H1 (cell line): Measurements from ENCODE around the gene OPN1SW. TPM values are rescaled to one million over a fixed set of nuclear protein-coding genes. Genes with fewer than 3 reads are reported as not detected.

Source experiments
- CTCF ChIA-PET: fragments of 300-600 bp; sonication (Branson Sonifier 250); formaldehyde crosslinking; loops from one replicate; lab custom pipeline; 2021; ENCODE audit not compliant: partially characterized antibody; lab: Charles Lee
- POLR2A ChIA-PET: fragments of 300-600 bp; sonication (Branson Sonifier 250); formaldehyde crosslinking; loops from one replicate; lab custom pipeline; 2021; ENCODE audit warnings: inconsistent platforms; ENCODE audit not compliant: partially characterized antibody; lab: Charles Lee
- DNase-seq, 2 experiments: peaks; one replicate each; pipeline versions ENCODE4 v3.0.0 to v3.0.0-alpha.2; 2010 to 2022; ENCODE audit warnings: low spot score in 2 of 2, low read depth in 1 of 2, mixed read lengths in 1 of 2
- FAIRE-seq: peaks from 2 replicates; lab custom pipeline; 2011; peaks lifted over from hg19 to GRCh38; lab: Jason Lieb, UNC
- H2AFZ ChIP-seq: 2 replicates; pipeline ENCODE4 v1.8.1; 2012; ENCODE audit warnings: low read length, inconsistent platforms
- H2AK5ac ChIP-seq: 2 replicates; pipeline ENCODE4 v1.6.1; 2013; ENCODE audit warnings: low read depth, low read length
- H2BK120ac ChIP-seq: replicated peaks from 2 replicates; pipeline ENCODE3; 2013; ENCODE audit warnings: low read depth, low read length, inconsistent platforms
- H2BK12ac ChIP-seq: 2 replicates; pipeline ENCODE4 v1.6.1; 2013; ENCODE audit warnings: low read depth, low read length
- H2BK15ac ChIP-seq: 2 replicates; pipeline ENCODE4 v1.6.1; 2013; ENCODE audit warnings: low read length
- H2BK20ac ChIP-seq: 2 replicates; pipeline ENCODE4 v1.6.1; 2013; ENCODE audit warnings: low read length
- H2BK5ac ChIP-seq: 2 replicates; pipeline ENCODE4 v1.6.1; 2013; ENCODE audit warnings: low read depth, low read length
- H3K14ac ChIP-seq: 2 replicates; pipeline ENCODE4 v1.6.1; 2013; ENCODE audit warnings: inconsistent platforms; ENCODE audit not compliant: insufficient read length
- H3K18ac ChIP-seq: 2 replicates; pipeline ENCODE4 v1.6.1; 2013; ENCODE audit warnings: low read length; ENCODE audit errors: extremely low read depth
- H3K23ac ChIP-seq: 2 replicates; pipeline ENCODE4 v1.6.1; 2013; ENCODE audit warnings: inconsistent platforms; ENCODE audit not compliant: insufficient read length
- H3K23me2 ChIP-seq: 2 replicates; pipeline ENCODE4 v1.6.1; 2013; ENCODE audit warnings: low read depth, low read length
- H3K27ac ChIP-seq: 2 replicates; pipeline ENCODE4 v1.6.1; 2011; ENCODE audit warnings: low read depth, low read length, inconsistent platforms
- H3K27me3 ChIP-seq, 4 experiments: replicated peaks in 1 of 4; 1 replicate in 1 of 4; 2 replicates in 3 of 4; pipeline versions ENCODE4 v1.6.1 to v1.8.1; 2011 to 2013; ENCODE audit warnings: low read length in 3 of 4, mild to moderate bottlenecking in 3 of 4, inconsistent platforms in 2 of 4, mixed read lengths in 2 of 4, moderate library complexity in 1 of 4; ENCODE audit not compliant: control insufficient read depth in 3 of 4, insufficient read depth in 3 of 4; ENCODE audit errors: extremely low read depth in 1 of 4
- H3K36me3 ChIP-seq, 4 experiments: 2 replicates each; pipeline versions ENCODE4 v1.6.1 to v1.8.1; 2011 to 2013; ENCODE audit warnings: mild to moderate bottlenecking in 4 of 4, low read length in 3 of 4, moderate library complexity in 2 of 4, control low read depth in 1 of 4, inconsistent platforms in 1 of 4; ENCODE audit not compliant: insufficient read depth in 4 of 4, control insufficient read depth in 2 of 4
- H3K4ac ChIP-seq: replicated peaks from 2 replicates; pipeline ENCODE3; 2013; ENCODE audit warnings: low read length, low read depth, mixed read lengths, inconsistent platforms; ENCODE audit not compliant: insufficient read length
- H3K4me1 ChIP-seq, 4 experiments: replicated peaks in 1 of 4; 1 replicate in 1 of 4; 2 replicates in 3 of 4; pipeline versions ENCODE4 v1.6.1 to v1.8.1; 2011 to 2013; ENCODE audit warnings: low read length in 3 of 4, inconsistent platforms in 2 of 4, mixed read lengths in 1 of 4; ENCODE audit not compliant: insufficient read depth in 4 of 4, control insufficient read depth in 3 of 4
- H3K4me2 ChIP-seq, 2 experiments: 2 replicates each; pipeline versions ENCODE4 v1.6.1 to v1.8.1; 2011 to 2013; ENCODE audit warnings: low read depth in 2 of 2, low read length in 2 of 2, control low read depth in 1 of 2, inconsistent platforms in 1 of 2, mild to moderate bottlenecking in 1 of 2; ENCODE audit not compliant: insufficient read depth in 1 of 2
- H3K4me3 ChIP-seq, 4 experiments: fragments of 200-600, 300-600 bp in 1 of 4; sonication (generic), shearing (Covaris generic), sonication (Bioruptor Twin) in 1 of 4; 2 replicates each; pipeline versions ENCODE4 v1.5.1 to v1.8.1; 2011 to 2016; ENCODE audit warnings: low read length in 4 of 4, low read depth in 3 of 4, control low read depth in 2 of 4, inconsistent platforms in 2 of 4, mild to moderate bottlenecking in 2 of 4, mixed read lengths in 1 of 4, moderate library complexity in 1 of 4; ENCODE audit not compliant: insufficient read depth in 2 of 4; ENCODE audit errors: extremely low read depth in 1 of 4
- H3K56ac ChIP-seq: replicated peaks from 2 replicates; pipeline ENCODE3; 2013; ENCODE audit warnings: low read depth, mild to moderate bottlenecking, mixed read lengths, low read length, inconsistent platforms; ENCODE audit not compliant: insufficient read length
- H3K79me1 ChIP-seq: 2 replicates; pipeline ENCODE4 v1.6.1; 2013; ENCODE audit warnings: low read depth, low read length, control low read depth
- H3K79me2 ChIP-seq, 2 experiments: 2 replicates each; pipeline versions ENCODE4 v1.6.1 to v1.8.1; 2012 to 2013; ENCODE audit warnings: low read length in 2 of 2, mild to moderate bottlenecking in 2 of 2, inconsistent platforms in 1 of 2; ENCODE audit not compliant: insufficient read depth in 2 of 2, control insufficient read depth in 1 of 2
- H3K9ac ChIP-seq, 4 experiments: replicated peaks in 1 of 4; 1 replicate in 1 of 4; 2 replicates in 3 of 4; pipeline versions ENCODE4 v1.6.1 to v1.8.1; 2011 to 2013; ENCODE audit warnings: low read depth in 3 of 4, low read length in 3 of 4, control low read depth in 2 of 4, mild to moderate bottlenecking in 2 of 4, moderate library complexity in 2 of 4, inconsistent platforms in 1 of 4; ENCODE audit errors: extremely low read depth in 1 of 4
- H3K9me3 ChIP-seq, 2 experiments: 2 replicates each; pipeline versions ENCODE4 v1.6.1 to v1.8.1; 2012 to 2013; ENCODE audit warnings: mild to moderate bottlenecking in 2 of 2, moderate library complexity in 2 of 2, control low read depth in 1 of 2, inconsistent platforms in 1 of 2, low read depth in 1 of 2, low read length in 1 of 2, mixed read lengths in 1 of 2; ENCODE audit not compliant: insufficient read depth in 2 of 2
- H4K20me1 ChIP-seq, 2 experiments: replicated peaks in 1 of 2; 2 replicates each; pipeline versions ENCODE3 to v1.8.1; 2011 to 2013; ENCODE audit warnings: inconsistent platforms in 2 of 2, low read length in 2 of 2, mild to moderate bottlenecking in 1 of 2; ENCODE audit not compliant: insufficient read depth in 2 of 2, control insufficient read depth in 1 of 2
- H4K5ac ChIP-seq: 2 replicates; pipeline ENCODE4 v1.6.1; 2013; ENCODE audit warnings: low read length, low read depth, mixed read lengths, inconsistent platforms; ENCODE audit not compliant: insufficient read length
- H4K8ac ChIP-seq: 2 replicates; pipeline ENCODE4 v1.8.0; 2013; ENCODE audit warnings: mild to moderate bottlenecking, moderate library complexity, low read length, inconsistent platforms; ENCODE audit not compliant: insufficient read depth; ENCODE audit errors: extremely low read depth
- H4K91ac ChIP-seq: replicated peaks from 2 replicates; pipeline ENCODE3; 2013; ENCODE audit warnings: low read length, mixed read lengths, inconsistent platforms; ENCODE audit not compliant: insufficient read length
- CEBPB ChIP-seq: IDR thresholded peaks from 2 replicates; pipeline ENCODE4 v1.6.1; 2012; ENCODE audit warnings: low read depth, low read length
- EZH2 ChIP-seq: fragments of 200-600 bp; sonication (generic); IDR thresholded peaks from 2 replicates; pipeline ENCODE4 v1.7.1; 2012; ENCODE audit warnings: low read depth, mild to moderate bottlenecking, moderate library complexity, low read length, inconsistent platforms; ENCODE audit not compliant: severe bottlenecking
- GABPA ChIP-seq: IDR thresholded peaks from 2 replicates; pipeline ENCODE4 v1.6.1; 2011; ENCODE audit warnings: mild to moderate bottlenecking, low read length, moderate library complexity, borderline replicate concordance; ENCODE audit not compliant: insufficient read depth
- GTF2F1 ChIP-seq: IDR thresholded peaks from 2 replicates; pipeline ENCODE4 v1.6.1; 2012; ENCODE audit warnings: low read depth, low read length, improper control_type of control experiment, borderline replicate concordance
- HDAC6 ChIP-seq: IDR thresholded peaks from one replicate; pipeline ENCODE4 v1.7.1; 2012; ENCODE audit warnings: low read depth, mild to moderate bottlenecking, inconsistent platforms, low read length, moderate library complexity
- KDM4A ChIP-seq: IDR thresholded peaks from one replicate; pipeline ENCODE4 v1.7.1; 2012; ENCODE audit warnings: low read depth, mild to moderate bottlenecking, moderate library complexity, low read length, inconsistent platforms; ENCODE audit not compliant: severe bottlenecking
- POLR2A ChIP-seq, 2 experiments: IDR thresholded peaks; 1 replicate in 1 of 2; 2 replicates in 1 of 2; pipeline ENCODE4 v1.6.1; 2011; ENCODE audit warnings: low read depth in 2 of 2, low read length in 2 of 2, mild to moderate bottlenecking in 2 of 2; ENCODE audit errors: control extremely low read depth in 1 of 2
- RBBP5 ChIP-seq: IDR thresholded peaks from 2 replicates; pipeline ENCODE4 v1.7.1; 2012; ENCODE audit warnings: low read depth, mild to moderate bottlenecking, inconsistent platforms, low read length, moderate library complexity, borderline replicate concordance
- SIX5 ChIP-seq: IDR thresholded peaks from 2 replicates; pipeline ENCODE4 v1.6.1; 2011; ENCODE audit warnings: mild to moderate bottlenecking, low read depth, low read length
- SP1 ChIP-seq: IDR thresholded peaks from 2 replicates; pipeline ENCODE4 v1.6.1; 2011; ENCODE audit warnings: low read depth, low read length
- SP2 ChIP-seq: IDR thresholded peaks from 2 replicates; pipeline ENCODE4 v1.6.1; 2012; ENCODE audit warnings: mild to moderate bottlenecking, low read length, inconsistent platforms
- TAF1 ChIP-seq: IDR thresholded peaks from 2 replicates; pipeline ENCODE4 v1.6.1; 2011; ENCODE audit warnings: mild to moderate bottlenecking, low read depth, low read length
- TBP ChIP-seq: IDR thresholded peaks from 2 replicates; pipeline ENCODE4 v1.6.1; 2011; ENCODE audit warnings: low read depth, low read length, improper control_type of control experiment
- ZNF274 ChIP-seq: IDR thresholded peaks from 2 replicates; pipeline ENCODE4 v1.7.0; 2012; ENCODE audit warnings: low read length, borderline replicate concordance; ENCODE audit errors: extremely low read depth
- WGBS, 2 experiments: shearing (Covaris generic) in 1 of 2; methylation state at CpG; one replicate each; pipeline versions ENCODE4 v1.1.6 to v1.1.7; 2013 to 2015; ENCODE audit warnings: low lambda C conversion rate in 2 of 2, mixed read lengths in 2 of 2, inconsistent platforms in 1 of 2, low coverage in 1 of 2, missing lambda C conversion rate in 1 of 2; ENCODE audit not compliant: insufficient replicate concordance in 2 of 2, insufficient coverage in 1 of 2, insufficient read length in 1 of 2; ENCODE audit errors: extremely low coverage in 1 of 2, missing lambda C conversion rate in 1 of 2; 5-methylcytosine and 5-hydroxymethylcytosine counted together
- polyA plus RNA-seq, 7 experiments: library from polyadenylated mRNA; depleted of rRNA in 3 of 7; stranded (reverse) in 5 of 7; unstranded in 2 of 7; fragments of >200 nt in 5 of 7; fragments of 200-250 nt in 2 of 7; gene quantifications; 1 replicate in 5 of 7; 2 replicates in 1 of 7; 4 replicates in 1 of 7; pipeline versions ENCODE4 v1.2.1 to v1.2.3, GENCODE V29; 2011 to 2013; ENCODE audit warnings: missing spikeins in 2 of 7, mixed read lengths in 2 of 7
- total RNA-seq: library from RNA; stranded (reverse); fragmentation: NEBNext Ultra II Directional; extraction: Animal tissue kit (Norgen Biotek cat#: 25700); gene quantifications from 2 replicates; pipeline ENCODE4 v1.2.1, GENCODE V29; 2021

The OPN1SW gene
- total and polyA plus RNA-seq, 2 of the 8 experiments (the other 6 are each of a cell fraction or from before 2014, with no cell fraction given), result not detected

- H2BK12ac ChIP-seq, result no peak overlapping the region
- H3K23ac ChIP-seq, result no peak overlapping the region
- ChIA-PET CTCF (interaction anchor here (1.1 to 1.6 kb wide), 5 partner anchors 8 to 155 kb away, joined by 3 to 8 read pairs (median 4); partner anchors contain the start of genes ATP6V1F and GARIN1A), POLR2A (interaction anchor here (1.7 to 1.9 kb wide), 2 partner anchors 13 to 17 kb away, joined by 5 to 7 read pairs; partner anchors contain the start of gene CALU)
- H3K79me1 ChIP-seq, result no peaks in the 10 kb centered on the region
- H3K9ac ChIP-seq, result no peak overlapping the region
- 93% methylated on average over 8 of the region's 8 CpGs; no CpG with 5 or more reads in 1 of the 2 experiments for WGBS, 2 experiments
- H2BK20ac ChIP-seq, result no peak overlapping the region
- no peaks in the 10 kb centered on the region for H3K79me2 ChIP-seq
- no peak overlapping the region for H2BK120ac ChIP-seq
- no peak overlapping the region for H3K18ac ChIP-seq
- H4K8ac ChIP-seq, result no peak overlapping the region
- H2BK15ac ChIP-seq, result no peak overlapping the region
- DNase-seq, result peak in 1 of 2 experiments; percentile 20
- H4K20me1 ChIP-seq, result no peaks in the 10 kb centered on the region
- no peaks in the 10 kb centered on the region for H3K27me3 ChIP-seq
- no peak overlapping the region for H3K14ac ChIP-seq
- no peak overlapping the region for H2BK5ac ChIP-seq
- H4K5ac ChIP-seq, result no peak overlapping the region
- peaks cover 0 to 2% (median 0%) of the 10 kb centered on the region in 4 experiments; a peak in 1 of 8 replicates for H3K36me3 ChIP-seq
- H3K4me1 ChIP-seq, result no peaks in the 10 kb centered on the region
- no peaks in the 10 kb centered on the region; the same call in 1 of the 2 replicates for H3K23me2 ChIP-seq
- H3K4me2 ChIP-seq, result no peak overlapping the region
- FAIRE-seq, result no peak
- no peak overlapping the region for H4K91ac ChIP-seq
- no peaks in the 10 kb centered on the region for H3K9me3 ChIP-seq
- no peak overlapping the region for H3K4me3 ChIP-seq
- H3K56ac ChIP-seq, result no peak overlapping the region
- H2AFZ ChIP-seq, result no peak overlapping the region
- no peak overlapping the region for H3K27ac ChIP-seq
- no peak overlapping the region for H2AK5ac ChIP-seq
- no peak overlapping the region for H3K4ac ChIP-seq
- no peak for TF ChIP-seq ZNF274
- TF ChIP-seq RBBP5, result no peak
- no peak for TF ChIP-seq TBP
- TF ChIP-seq SIX5, result no peak
- no peak for TF ChIP-seq HDAC6
- TF ChIP-seq SP2, result no peak
- no peak for TF ChIP-seq GTF2F1
- no peak for TF ChIP-seq POLR2A (IDR thresholded peaks at IDR 0.05; ENCODE audit: control extremely low read depth in 1 of 2, low read depth in 2 of 2, low read length in 2 of 2)
- no peak for TF ChIP-seq SP1
- no peak for TF ChIP-seq EZH2
- no peak for TF ChIP-seq CEBPB
- TF ChIP-seq GABPA, result no peak
- TF ChIP-seq TAF1, result no peak
- no peak for TF ChIP-seq KDM4A
These were observed 49.4 kb downstream of the OPN1SW start for GRCh38 chr7:128726059-128726736.
